Measurements from ENCODE around the gene CIB2.

GRCh38 chr15:78103406-78104118 lies 27.7 kb downstream of the CIB2 start:
- no peak for TF ChIP-seq CTCF (optimal IDR thresholded peaks at IDR 0.05 in 1 of 3, IDR thresholded peaks at IDR 0.05 in 1 of 3, conservative IDR thresholded peaks at IDR 0.05 in 1 of 3; ENCODE audit: extremely low read depth in 1 of 3, insufficient read depth in 2 of 3, low read length in 3 of 3)
- no peak for TF ChIP-seq EZH2 (IDR thresholded peaks at IDR 0.05; ENCODE audit: low read length)

Measured in keratinocyte (primary cell).